DMS79 (cell line): ENCODE data around the gene ELP5.

Experiments used
- DNase-seq: peaks from one replicate; lab custom pipeline; 2025; lab: John Stamatoyannopoulos, UW

ELP5 gene, protein sequence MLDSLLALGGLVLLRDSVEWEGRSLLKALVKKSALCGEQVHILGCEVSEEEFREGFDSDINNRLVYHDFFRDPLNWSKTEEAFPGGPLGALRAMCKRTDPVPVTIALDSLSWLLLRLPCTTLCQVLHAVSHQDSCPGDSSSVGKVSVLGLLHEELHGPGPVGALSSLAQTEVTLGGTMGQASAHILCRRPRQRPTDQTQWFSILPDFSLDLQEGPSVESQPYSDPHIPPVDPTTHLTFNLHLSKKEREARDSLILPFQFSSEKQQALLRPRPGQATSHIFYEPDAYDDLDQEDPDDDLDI

DNA sequence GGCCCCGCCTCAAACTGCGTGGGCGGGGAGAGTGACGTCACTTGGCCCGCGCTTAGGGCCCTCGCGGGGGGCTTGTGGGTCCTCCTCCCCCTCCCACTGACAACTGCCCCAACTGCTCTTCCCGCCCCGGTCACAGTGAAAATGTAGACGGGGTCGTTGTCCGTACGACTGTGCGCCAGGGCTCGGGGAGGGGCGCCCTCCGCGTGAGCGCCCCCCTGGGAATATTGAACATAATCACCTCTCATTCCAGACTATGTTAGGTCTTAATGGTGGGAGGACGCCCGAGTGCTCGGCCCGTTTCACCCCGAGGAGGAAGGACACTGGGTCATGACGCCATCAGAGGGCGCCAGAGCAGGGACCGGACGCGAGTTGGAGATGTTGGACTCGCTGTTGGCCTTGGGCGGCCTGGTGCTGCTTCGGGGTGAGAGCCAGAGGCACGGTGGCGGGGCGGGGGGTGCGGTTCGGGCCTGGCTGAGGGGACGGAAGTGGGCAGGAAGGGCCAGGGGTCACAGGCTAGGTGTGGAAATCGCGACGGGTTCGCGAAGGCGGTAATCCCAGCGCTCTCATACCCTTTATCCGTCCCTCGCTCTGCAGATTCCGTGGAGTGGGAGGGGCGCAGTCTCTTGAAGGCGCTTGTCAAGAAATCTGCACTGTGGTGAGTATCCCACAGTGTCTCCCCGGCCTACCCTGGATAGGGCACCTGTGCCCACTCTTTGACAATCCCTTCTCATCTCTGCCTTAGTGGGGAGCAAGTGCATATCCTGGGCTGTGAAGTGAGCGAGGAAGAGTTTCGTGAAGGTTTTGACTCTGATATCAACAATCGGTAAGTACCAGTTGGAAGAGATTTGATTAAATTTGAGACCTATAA is at the start of gene ELP5:
ELP5 (plus strand) TSS at position 40 of the 868 bp plus-strand sequence; CDS start at position 376, 336 bp downstream.
- peak; percentile 89 for DNase-seq

DNA sequence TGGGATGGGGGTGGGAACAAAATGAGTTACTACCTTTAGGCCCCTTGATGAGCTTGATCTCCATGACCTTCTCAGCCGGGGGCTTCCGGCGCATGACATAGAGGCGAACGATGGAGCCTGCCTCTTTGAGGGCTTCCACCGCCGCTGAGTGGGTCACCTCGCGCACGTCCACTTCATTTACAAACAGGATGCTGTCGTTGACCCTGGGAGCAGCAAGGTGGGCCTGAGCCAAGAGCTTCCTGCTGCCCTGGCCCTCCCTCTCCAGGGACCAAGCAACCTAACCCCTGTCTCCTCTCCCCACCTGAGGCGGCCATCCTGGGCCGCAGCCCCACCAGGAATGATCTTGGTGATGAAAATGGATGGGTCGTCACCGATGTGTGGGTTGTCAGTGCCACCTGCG is 48.6 kb upstream of the ELP5 start:
- no peak for DNase-seq

DNA sequence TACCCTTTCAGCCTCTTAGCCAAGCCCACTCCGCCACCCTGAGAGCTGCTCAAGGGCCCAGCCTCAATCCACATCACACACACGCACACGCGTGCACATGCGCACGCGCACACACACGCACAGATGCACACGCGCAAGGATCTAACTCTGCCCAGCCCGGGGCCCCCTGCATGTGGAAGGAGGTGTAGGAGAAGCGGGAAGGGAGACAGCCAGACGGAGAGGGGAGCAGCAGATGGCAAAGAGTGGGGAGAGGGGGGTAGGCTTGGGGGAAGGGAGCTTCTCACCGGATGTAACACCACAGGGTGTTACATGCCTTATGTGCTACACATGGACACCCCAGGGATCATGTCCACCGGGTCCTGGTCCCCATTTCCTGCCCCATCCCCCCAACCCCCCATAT is 47.7 kb upstream of the ELP5 start:
- DNase-seq: no peak

DNA sequence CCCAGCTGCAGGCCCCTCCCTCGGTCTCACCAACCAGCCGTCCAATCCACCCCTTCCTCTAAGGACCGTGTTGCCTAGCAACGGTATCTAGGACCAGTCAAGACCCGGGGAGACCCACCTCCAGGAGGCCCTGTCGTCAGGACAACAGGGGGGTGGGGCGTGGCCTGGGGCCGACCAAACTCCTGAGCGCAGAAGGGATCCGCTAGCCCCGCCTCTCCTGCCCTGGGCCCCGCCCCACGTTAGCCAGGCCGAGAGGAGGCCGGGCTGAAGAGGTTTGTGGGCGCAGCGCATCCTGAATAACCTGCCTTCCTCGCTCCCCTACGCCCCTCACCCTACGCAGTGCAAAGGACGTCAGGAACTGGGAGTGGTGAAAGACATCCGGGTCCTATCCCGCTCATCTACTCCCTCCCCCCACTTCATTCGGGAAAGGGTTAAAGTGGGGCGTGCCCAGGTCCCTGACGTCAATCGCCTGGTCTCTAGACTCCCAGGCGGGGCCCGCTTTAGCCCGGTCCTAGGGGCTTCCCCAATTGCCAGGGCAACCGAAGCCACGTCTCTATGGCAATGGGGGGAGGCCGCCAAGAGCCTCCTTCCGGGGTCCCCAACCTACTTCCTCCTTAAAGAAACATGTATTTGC is 47.1 kb upstream of the ELP5 start:
- peak; percentile 96 for DNase-seq

DNA sequence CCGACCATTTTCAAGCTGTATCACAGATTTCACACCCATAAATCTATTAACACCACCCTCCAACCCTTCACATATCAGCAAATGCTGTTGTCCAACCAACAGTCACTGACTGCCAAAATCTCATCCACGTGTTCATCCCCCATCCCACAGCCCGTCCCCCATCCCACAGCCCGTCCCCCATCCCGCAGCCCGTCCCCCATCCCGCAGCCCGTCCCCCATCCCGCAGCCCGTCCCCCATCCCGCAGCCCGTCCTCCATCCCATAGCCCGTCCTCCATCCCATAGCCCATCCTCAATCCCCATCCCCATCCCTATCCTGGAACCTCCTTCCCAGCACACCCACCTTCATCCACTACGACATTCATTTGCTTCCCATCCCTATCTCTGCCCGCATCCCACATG is 46.5 kb upstream of the ELP5 start:
- DNase-seq: no peak

DNA sequence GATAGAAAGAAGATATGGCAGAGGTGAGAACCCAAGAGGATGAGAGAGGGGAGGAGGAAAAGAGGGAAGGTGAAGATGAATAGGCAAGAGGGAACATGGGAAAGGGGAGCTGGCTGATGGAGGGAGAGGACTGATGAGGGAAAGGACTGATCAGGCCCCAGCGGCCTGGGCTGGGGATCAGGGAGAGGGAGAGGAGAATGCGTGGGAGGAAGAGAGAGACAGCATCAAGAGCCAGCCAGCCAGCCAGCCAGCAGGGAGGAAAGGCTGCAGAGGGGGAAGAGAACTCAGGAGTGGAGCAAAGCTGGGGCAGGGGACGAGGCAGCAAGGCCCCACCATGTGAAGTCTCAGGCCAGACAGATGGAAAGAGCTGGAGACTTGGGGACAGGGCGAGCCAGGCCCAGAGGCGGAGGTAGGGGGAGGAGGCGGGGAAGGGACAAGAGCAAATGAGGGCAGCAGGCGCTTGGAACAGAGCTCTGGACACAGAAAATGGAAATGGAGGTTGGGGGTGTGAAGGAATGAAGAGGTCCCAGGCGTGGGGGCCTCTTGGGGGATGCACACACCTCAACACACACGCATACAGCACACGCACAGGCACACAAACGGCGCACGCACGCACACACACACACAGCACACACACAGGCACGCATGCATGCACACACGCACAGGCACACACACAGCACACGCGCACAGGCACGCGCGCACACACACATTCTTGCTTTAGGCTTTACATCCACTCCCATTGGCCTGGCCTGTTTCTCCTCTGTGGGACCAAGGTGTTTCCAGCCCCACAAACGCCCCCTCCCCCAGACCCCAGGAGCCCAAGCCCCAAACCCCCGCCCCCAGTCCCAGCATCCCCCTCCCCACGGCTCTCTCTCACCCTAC is 44.7 kb upstream of the ELP5 start:
- DNase-seq: no peak

DNA sequence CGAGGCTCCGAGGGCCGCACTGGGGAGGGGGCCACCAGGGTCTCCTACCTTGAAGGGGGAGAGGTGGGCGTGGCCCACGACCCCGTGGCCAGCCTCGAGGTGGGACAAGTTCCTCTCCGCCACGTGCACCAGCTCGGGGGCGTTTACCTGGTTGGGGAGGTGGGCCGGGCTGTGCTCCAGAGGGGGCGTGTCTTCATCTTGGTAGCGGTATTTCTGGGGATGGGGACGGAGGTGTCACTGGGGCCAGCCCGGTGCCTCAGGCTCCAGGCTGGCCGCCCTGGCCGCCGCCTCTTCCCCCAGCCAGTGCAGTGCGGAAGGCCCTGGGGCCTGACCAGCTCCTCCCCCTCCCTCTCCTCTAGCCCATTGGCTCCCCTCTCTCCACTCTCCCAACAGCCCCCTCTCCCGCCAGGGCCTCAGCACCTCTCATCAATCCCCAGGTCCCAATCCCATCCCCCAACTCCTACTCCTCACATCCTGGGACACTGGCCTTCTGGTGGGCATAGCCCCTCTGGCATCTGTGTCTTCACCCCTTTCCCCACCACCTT is 43.9 kb upstream of the ELP5 start:
- no peak for DNase-seq

DNA sequence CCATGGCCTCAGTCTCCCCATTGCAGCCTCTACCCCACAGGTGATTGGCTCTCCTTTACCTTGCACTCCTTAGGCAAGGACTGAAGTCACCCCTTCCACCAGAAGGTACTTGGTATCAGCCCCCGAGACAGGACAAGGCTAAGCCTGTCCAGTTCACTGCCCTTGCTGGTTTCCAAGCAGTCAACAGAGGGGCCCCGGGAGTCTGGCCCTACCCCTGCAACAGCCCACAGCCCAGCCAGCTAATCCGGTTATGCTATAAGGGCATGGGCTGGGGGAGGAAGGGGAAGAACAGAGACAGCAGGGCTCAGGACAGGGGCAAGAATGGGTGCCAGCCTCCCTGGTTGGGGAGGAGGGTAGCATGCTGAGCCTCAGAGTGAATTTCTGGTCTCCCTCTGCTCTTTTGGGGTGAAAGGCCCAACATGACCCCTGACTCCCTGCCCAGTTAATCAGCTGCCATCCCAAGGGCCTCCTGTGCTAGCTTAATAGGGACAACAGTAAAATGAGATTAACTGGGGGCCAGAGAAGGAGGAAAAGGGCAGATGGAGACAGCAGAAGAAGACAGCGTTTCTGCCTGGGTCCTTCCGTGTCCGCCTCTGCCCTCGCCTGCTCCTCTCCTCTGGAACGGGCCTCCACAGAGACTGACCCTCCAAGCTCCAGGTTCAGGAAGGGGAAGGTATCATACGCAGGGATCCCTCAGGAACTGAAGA is 43.1 kb upstream of the ELP5 start:
- no peak for DNase-seq

DNA sequence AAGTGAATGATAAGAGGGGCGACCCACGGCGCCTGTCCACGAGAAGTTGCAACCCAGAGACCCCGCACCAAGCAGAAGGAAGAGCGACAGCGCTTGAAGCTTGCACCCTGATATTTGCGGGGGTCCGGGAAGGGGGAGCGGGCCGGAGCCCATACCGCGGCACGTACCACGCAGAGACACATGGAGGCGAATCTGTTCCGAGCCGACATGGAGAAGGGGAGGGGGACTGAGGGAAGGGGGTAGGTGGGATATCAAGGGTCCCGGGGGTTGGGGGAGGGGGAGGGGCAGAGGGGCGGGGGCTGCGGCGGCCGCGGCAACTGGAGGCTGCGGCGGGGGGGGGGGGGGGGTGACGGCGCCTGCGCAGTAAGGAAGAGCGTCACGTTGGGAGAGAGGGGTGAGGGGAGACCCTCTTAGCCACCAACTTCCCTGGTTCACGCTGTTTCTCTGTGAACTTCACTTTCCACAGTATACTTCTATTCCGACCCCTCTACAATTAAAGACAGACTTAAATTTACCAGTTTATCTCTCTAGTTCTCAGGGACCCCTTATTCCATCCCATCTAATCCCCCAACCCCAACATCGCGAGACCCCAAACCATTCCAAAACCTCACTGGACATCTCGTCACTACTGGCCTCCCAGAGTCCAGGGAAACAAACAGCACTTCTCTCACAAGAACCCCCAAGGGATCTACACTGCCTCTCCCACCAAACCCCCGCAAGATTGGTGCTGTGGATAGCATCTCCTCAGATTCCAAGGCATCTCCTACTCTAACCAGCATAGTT is 40.3 kb upstream of the ELP5 start:
- no peak for DNase-seq

DNA sequence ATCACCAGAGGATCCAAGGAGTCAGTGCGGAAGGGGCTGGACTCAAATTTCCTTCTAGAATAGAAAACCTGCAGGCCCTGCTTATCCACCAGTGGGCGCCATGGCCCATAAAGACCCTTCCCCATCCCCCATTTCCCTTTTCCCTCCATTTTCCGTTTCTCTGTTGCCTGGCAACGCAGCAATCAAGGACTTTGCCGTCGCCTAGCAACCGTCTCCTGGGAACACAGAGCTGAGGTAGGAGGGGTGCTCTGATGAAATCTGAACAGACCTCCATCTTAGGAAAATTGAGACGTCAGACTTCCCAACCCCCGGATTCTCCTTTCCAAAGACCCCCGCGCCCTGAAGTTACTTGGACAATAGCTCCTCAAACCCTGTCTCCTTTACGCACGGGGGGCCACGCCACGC is 38.1 kb upstream of the ELP5 start:
- peak; percentile 96 for DNase-seq

DNA sequence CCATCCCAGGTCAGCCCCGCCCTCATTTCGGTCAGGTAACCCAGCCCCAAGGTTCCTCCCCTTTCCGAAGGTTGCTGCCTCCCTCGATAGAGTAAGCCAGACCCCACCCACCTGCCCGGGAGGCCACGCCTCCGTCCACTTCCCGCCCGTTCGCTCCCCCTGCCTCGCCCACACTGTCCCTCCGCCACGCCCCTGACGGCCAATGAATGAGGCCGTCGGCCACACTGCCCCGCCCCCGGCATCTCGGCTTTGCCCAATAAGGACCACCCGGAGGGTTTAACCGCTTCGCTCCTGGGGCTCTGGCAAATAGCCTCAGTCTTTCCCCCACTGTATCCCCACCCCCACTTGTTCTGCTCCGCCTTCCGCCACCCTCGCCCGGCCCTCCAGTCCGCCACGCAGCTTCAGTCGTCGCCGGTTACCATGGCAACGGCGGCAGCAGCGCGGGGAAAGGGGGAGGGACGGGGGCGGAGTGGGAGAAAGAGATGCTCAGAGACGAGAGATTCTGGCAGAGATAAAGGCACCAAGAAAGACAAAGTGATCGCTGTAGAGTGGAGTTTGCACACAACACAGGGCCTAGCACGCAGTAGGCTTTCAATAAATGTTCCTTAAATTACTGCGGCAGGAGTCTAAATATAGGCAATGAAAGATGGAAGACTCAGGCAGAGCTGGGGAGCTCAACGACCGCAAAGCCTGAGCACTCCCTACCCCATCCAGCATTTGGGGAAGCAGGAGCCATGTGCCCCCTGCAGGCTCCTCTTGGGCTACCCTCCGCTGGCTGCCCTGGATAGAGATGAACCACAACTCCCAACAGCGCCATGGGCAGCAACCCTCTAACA is 37.5 kb upstream of the ELP5 start:
- peak; percentile 98 for DNase-seq

DNA sequence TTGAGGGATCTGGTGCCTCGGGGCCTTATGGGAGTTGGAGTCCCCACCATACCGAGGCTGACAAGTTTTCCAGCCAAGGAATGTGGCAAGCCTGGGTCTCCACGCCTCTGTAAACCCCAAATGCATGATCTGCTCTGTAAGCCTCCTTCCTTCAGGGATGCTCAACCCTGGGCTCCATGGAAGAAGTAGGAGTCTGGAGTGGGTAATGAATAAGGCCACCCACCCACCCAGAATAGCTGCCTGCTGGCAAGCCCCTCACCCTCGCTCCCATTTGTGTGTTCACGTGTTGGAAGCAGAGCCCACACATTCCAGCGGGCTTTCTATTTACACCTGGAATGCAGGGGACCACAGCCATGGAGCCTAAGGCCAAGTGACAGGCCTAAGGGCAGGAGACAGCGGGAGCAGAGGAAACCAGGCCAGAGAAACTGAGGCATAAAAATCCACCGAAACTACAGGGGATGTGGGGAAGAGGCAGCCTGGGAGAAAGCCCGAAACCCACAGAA is 36.8 kb upstream of the ELP5 start:
- no peak for DNase-seq

DNA sequence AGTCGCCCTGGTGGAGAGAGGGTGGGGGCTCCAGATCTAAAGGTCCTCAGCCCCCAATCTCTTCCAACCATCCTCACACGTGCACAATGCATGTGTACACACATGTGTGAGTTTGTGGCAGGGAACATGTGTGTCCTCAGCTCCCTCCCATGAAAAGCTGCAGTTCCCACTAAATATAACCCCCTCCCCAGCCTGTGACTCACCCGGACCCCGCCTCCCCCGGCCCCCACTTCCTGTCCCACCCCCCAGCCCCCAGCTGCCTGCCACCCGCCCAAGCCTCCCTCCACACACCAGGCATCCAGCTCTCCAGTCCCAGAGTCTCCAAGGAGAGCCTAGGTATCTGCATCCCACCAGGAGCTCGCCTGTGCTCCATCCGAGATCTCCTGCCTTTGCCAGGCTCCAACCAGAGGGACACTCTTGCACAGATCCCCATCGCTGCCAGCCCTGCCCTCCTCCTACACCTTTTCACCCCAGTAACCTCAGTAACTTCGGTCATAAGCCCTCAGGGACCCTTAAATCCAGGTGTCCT is 36.3 kb upstream of the ELP5 start:
- no peak for DNase-seq

DNA sequence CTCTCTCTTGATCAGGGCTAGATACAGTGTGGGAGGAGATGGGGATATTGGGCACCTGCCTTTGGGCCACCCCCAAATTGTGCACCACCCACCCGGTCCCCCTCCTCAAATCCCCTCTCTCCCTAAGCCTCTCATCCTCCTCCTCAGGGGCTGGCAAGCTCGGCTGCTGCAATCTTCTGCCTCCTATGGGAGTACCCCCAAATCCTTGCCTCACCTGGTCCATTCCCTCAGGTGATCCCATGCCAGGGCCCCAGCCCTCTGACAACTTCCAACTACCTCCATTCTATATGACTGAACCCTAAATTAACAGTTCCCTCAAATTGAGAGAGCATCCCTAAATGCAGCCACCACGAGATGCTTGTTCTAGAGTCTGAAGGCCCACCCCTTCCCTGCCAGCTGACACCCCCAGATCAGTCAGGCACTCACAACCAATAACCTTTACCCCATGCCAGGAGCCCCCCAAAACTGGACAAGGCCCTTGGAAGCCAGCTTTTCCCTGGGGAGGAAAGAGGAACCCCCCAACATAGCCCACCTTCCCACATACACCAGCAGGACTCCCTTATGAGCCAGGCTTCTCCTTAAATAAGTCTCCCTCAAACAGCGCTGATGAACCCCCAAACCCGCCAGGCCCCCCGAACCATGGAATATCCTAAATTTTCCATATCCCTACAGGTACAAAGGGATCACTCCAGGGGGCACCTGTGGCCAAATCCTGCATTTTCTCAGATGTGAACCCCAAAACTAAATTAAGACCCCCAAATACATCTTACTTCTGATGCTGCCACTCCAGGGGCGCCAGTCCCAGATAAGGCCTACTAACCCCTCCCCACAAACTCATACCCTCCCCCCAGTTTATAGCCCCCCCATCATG is 35.5 kb upstream of the ELP5 start:
- DNase-seq: no peak

DNA sequence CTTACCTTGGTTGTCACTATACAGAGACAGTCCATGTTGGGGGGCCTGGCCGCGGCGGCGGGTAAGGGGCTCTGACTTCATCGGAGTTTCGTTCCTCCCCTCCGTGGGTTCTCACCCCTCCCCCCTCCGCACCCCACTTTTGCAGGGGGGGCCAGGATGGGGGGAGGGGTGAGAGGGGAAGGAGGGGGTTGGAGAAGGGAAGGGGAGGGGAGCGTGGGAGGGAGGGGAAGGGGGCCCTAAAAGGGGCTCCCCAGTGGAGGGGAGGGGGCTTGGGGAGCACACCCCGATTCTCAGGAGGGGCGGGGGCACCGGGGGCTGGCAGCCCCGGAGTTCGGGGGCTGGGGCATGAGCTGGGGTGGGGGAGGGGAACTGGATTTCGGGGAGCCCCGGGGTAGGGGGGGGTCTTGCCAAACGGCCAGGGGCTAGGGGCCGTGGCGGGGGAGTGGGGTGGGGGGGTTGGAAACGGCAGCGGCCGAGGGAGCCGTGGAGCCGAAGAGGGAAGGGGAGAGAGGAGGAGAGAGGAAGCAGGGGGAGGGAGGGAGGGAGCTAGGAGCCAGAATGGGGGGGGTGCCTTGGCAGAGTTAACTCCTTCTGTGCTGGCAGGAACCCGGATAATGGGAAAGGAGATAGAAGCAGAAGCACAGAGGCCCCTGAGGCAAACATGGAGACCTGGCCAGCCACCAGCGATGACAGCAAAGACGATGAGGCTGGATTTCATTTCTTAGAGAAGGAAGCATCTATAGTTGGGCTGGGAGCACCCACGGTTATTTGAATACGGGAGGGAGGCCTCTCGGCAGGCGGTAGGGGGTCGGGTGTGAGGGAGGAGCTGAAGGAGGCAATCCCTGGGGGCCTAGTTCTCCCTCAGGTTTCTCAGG is 34.7 kb upstream of the ELP5 start:
- DNase-seq: peak; percentile 26

DNA sequence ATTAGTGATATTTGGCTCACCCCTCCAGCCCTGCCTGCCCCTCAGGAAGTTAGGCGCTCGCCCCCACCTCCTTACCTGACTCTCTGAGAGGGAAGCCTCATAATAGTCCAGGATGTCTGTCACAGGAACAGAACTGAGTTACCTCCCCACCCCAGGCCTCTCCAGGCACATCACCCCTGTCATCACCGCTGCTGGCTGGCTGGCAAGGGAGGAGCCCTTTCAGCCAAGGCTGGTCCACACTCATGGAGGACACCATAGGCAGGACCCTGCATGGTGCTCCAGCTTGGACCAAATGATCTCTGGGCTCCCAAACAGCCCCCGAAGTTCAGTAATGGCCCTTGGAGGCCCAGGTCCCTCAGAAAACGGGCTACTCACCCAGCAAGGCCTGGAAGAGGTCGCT is 33.8 kb upstream of the ELP5 start:
- DNase-seq: no peak

DNA sequence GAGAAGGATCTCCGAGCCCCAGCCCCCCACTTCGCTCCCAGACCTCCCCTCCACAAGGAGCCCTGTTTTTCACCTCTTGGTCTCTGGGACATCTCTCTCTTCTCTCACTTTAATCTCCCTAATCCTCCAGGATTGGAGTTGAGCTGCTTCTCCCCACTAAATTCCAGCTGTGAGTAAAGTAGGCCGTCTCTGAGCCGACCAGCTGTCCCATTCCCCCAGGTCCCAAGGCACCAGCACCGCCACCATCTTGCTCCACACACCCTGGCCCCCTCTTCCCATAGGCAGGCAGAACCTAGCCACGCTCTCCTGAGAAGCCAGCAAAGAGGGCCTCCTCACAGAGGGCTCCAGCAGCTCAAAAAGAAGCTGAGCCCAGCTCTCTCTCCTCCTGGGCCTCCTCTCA is 33.3 kb upstream of the ELP5 start:
- no peak for DNase-seq
